ENCODE measurements around the gene MAP3K2.

Gene MAP3K2

DNA sequence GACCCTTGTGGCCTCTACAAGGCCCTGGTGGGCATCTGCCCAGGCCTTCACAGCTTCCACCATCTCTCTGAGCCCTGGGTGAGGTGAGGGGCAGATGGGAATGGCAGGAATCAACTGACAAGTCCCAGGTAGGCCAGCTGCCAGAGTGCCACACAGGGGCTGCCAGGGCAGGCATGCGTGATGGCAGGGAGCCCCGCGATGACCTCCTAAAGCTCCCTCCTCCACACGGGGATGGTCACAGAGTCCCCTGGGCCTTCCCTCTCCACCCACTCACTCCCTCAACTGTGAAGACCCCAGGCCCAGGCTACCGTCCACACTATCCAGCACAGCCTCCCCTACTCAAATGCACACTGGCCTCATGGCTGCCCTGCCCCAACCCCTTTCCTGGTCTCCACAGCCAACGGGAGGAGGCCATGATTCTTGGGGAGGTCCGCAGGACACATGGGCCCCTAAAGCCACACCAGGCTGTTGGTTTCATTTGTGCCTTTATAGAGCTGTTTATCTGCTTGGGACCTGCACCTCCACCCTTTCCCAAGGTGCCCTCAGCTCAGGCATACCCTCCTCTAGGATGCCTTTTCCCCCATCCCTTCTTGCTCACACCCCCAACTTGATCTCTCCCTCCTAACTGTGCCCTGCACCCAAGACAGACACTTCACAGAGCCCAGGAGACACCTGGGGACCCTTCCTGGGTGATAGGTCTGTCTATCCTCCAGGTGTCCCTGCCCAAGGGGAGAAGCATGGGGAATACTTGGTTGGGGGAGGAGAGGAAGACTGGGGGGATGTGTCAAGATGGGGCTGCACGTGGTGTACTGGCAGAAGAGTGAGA lies 32.5 kb upstream of the MAP3K2 start:
- DNase-seq (ENCODE audit: low read depth in 2 of 2), result no peak
- TF ChIP-seq, protein P1, sequence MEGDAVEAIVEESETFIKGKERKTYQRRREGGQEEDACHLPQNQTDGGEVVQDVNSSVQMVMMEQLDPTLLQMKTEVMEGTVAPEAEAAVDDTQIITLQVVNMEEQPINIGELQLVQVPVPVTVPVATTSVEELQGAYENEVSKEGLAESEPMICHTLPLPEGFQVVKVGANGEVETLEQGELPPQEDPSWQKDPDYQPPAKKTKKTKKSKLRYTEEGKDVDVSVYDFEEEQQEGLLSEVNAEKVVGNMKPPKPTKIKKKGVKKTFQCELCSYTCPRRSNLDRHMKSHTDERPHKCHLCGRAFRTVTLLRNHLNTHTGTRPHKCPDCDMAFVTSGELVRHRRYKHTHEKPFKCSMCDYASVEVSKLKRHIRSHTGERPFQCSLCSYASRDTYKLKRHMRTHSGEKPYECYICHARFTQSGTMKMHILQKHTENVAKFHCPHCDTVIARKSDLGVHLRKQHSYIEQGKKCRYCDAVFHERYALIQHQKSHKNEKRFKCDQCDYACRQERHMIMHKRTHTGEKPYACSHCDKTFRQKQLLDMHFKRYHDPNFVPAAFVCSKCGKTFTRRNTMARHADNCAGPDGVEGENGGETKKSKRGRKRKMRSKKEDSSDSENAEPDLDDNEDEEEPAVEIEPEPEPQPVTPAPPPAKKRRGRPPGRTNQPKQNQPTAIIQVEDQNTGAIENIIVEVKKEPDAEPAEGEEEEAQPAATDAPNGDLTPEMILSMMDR (IDR thresholded peaks at IDR 0.05; ENCODE audit: low read depth, low read length), result no peak
- no peak overlapping the region for H3K4me3 ChIP-seq (replicated peaks in 1 of 2; ENCODE audit: low read depth in 2 of 2, low read length in 2 of 2)

DNA sequence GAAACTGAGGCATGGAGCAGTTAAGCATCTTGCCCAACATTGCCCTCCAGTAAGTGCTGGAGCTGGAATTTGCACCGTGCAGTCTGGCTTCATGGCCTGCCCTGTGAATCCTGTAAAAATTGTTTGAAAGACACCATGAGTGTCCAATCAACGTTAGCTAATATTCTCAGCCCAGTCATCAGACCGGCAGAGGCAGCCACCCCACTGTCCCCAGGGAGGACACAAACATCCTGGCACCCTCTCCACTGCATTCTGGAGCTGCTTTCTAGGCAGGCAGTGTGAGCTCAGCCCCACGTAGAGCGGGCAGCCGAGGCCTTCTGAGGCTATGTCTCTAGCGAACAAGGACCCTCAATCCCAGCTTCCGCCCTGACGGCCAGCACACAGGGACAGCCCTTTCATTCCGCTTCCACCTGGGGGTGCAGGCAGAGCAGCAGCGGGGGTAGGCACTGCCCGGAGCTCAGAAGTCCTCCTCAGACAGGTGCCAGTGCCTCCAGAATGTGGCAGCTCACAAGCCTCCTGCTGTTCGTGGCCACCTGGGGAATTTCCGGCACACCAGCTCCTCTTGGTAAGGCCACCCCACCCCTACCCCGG lies 31.8 kb upstream of the MAP3K2 start:
- TF ChIP-seq, protein P1 (IDR thresholded peaks at IDR 0.05; ENCODE audit: low read depth, low read length), result no peak
- DNase-seq (ENCODE audit: low read depth in 2 of 2), result peak in 1 of 2 donors; percentile 57
- H3K4me3 ChIP-seq (replicated peaks in 1 of 2; ENCODE audit: low read depth in 2 of 2, low read length in 2 of 2), result no peak overlapping the region

- no peak for DNase-seq (ENCODE audit: low read depth in 2 of 2)
- no peak overlapping the region for H3K4me3 ChIP-seq (replicated peaks in 1 of 2; ENCODE audit: low read depth in 2 of 2, low read length in 2 of 2)
- TF ChIP-seq, protein P1 (IDR thresholded peaks at IDR 0.05; ENCODE audit: low read depth, low read length), result no peak
Measured at GRCh38 chr2:127419112-127419430, 31.3 kb upstream of the MAP3K2 start.

- no peak for DNase-seq (ENCODE audit: low read depth in 2 of 2)
- TF ChIP-seq, protein P1 (IDR thresholded peaks at IDR 0.05; ENCODE audit: low read depth, low read length), result no peak
- no peak within 1 kb of the TSS for H3K4me3 ChIP-seq (replicated peaks in 1 of 2; ENCODE audit: low read depth in 2 of 2, low read length in 2 of 2)
Measured at GRCh38 chr2:127418300-127419111, 30.7 kb upstream of the MAP3K2 start, which contains the start of gene PROC. Gene PROC, plus strand, starts transcription at chr2:127418427. Its CDS starts 1,516 bp downstream, at chr2:127419943.

DNA sequence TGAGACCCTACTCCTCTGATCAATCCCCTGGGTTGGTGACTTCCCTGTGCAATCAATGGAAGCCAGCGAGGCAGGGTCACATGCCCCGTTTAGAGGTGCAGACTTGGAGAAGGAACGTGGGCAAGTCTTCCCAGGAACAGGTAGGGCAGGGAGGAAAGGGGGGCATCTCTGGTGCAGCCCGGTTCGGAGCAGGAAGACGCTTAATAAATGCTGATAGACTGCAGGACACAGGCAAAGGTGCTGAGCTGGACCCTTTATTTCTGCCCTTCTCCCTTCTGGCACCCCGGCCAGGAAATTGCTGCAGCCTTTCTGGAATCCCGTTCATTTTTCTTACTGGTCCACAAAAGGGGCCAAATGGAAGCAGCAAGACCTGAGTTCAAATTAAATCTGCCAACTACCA lies 29.6 kb upstream of the MAP3K2 start:
- DNase-seq (ENCODE audit: low read depth in 2 of 2), result no peak
- TF ChIP-seq, protein P1 (IDR thresholded peaks at IDR 0.05; ENCODE audit: low read depth, low read length), result no peak

DNA sequence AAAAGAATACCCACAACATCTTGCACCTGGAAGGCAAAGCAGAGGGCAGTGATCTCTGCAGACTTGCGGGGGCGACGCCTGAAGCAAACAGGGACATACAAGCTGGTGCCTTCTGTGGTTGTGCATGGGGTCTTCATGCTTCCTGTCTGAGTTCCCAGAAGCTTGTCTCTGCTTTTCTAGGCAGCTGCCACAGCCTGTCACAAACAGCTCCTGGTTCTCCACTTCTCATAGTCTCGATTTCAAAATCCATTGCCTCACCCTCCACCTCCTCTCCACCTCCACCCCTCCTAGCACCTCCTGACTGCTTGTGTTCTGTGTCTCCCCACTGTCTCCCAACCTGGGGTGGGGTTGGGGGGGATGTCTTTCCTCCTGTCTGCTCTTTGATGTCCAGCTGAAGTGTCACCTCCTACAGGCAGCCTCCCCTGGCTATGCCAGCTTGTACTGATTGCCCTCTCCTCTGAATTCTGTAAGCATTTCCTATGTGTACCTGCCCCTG lies 28.8 kb upstream of the MAP3K2 start:
- TF ChIP-seq, protein P1 (IDR thresholded peaks at IDR 0.05; ENCODE audit: low read depth, low read length), result no peak
- no peak for DNase-seq (ENCODE audit: low read depth in 2 of 2)
- peak overlapping the region in 1 of 2 donors; percentile 21 for H3K4me3 ChIP-seq (replicated peaks in 1 of 2; ENCODE audit: low read depth in 2 of 2, low read length in 2 of 2)

More for the DNA sequence above, 29.6 kb upstream of the MAP3K2 start:
- no peak overlapping the region for H3K4me3 ChIP-seq (replicated peaks in 1 of 2; ENCODE audit: low read depth in 2 of 2, low read length in 2 of 2)
